Activated naive CD8-positive, alpha-beta T cell (primary cell): Measurements from ENCODE around the gene AKAP1.

Experiments
- H3K27ac Mint-ChIP-seq: one replicate; pipeline ENCODE4 v1.8.0; 2021; ENCODE audit warnings: mixed read lengths
- H3K27me3 Mint-ChIP-seq: one replicate; pipeline ENCODE4 v1.8.0; 2021; ENCODE audit warnings: mixed read lengths
- H3K36me3 Mint-ChIP-seq: one replicate; pipeline ENCODE4 v1.8.0; 2021; ENCODE audit warnings: mixed read lengths
- H3K4me1 Mint-ChIP-seq: one replicate; pipeline ENCODE4 v1.8.0; 2021; ENCODE audit warnings: low read depth, mixed read lengths
- H3K4me3 Mint-ChIP-seq: one replicate; pipeline ENCODE4 v1.8.0; 2021; ENCODE audit warnings: mild to moderate bottlenecking, mixed read lengths
- H3K9me3 Mint-ChIP-seq: one replicate; pipeline ENCODE4 v1.8.0; 2021; ENCODE audit warnings: low read depth, mixed read lengths

Gene AKAP1

GRCh38 chr17:57170866-57171265, 85.8 kb downstream of the AKAP1 start:
- H3K36me3 Mint-ChIP-seq, result peaks cover 2% of the 10 kb centered on the region
- H3K27ac Mint-ChIP-seq, result no peak overlapping the region
- H3K9me3 Mint-ChIP-seq, result no peaks in the 10 kb centered on the region
- no peak overlapping the region for H3K4me3 Mint-ChIP-seq
- peaks cover 15% of the 10 kb centered on the region for H3K27me3 Mint-ChIP-seq
- H3K4me1 Mint-ChIP-seq, result no peaks in the 10 kb centered on the region
